Mononuclear cell (primary cell): ENCODE results near the gene MAP3K15. TPM values are rescaled to one million over a fixed set of nuclear protein-coding genes. Genes with fewer than 3 reads are reported as not detected.

Source experiments
- H3K27me3 ChIP-seq: 2 replicates; pipeline ENCODE4 v1.6.0; 2011; ENCODE audit warnings: low read length, control low read depth; ENCODE audit not compliant: insufficient read depth
- H3K4me1 ChIP-seq: 2 replicates; pipeline ENCODE4 v1.5.1; 2011; ENCODE audit warnings: mild to moderate bottlenecking, low read length, control low read depth; ENCODE audit not compliant: insufficient read depth
- H3K4me3 ChIP-seq: 2 replicates; pipeline ENCODE4 v1.5.1; 2011; ENCODE audit warnings: mild to moderate bottlenecking, low read length, moderate library complexity
- H3K9me3 ChIP-seq: 2 replicates; pipeline ENCODE4 v1.5.1; 2011; ENCODE audit warnings: low read depth, mild to moderate bottlenecking, control low read depth, low read length
- total RNA-seq: library from RNA; depleted of rRNA; stranded (reverse); fragments of >200 nt; gene quantifications from one replicate; pipeline ENCODE4 v1.2.3, GENCODE V29; 2012

The MAP3K15 gene
- total RNA-seq, 1 donor, result 0.10 TPM

GRCh38 chrX:19358521-19358920, 156.8 kb downstream of the MAP3K15 start:
- Histone ChIP-seq H3K27me3 (no peaks in the 10 kb centered on the region), H3K4me1 (no peaks in the 10 kb centered on the region), H3K9me3 (no peaks in the 10 kb centered on the region), H3K4me3 (no peak overlapping the region)

- Histone ChIP-seq H3K27me3 (no peaks in the 10 kb centered on the region), H3K9me3 (no peaks in the 10 kb centered on the region), H3K4me3 (no peak overlapping the region), H3K4me1 (peaks cover 14% of the 10 kb centered on the region)
Measured at GRCh38 chrX:19354625-19355024, 160.7 kb downstream of the MAP3K15 start.

- Histone ChIP-seq H3K9me3 (no peaks in the 10 kb centered on the region), H3K4me3 (no peak overlapping the region), H3K27me3 (no peaks in the 10 kb centered on the region), H3K4me1 (peaks cover 14% of the 10 kb centered on the region)
Measured at GRCh38 chrX:19350941-19351384, 164.3 kb downstream of the MAP3K15 start.

DNA sequence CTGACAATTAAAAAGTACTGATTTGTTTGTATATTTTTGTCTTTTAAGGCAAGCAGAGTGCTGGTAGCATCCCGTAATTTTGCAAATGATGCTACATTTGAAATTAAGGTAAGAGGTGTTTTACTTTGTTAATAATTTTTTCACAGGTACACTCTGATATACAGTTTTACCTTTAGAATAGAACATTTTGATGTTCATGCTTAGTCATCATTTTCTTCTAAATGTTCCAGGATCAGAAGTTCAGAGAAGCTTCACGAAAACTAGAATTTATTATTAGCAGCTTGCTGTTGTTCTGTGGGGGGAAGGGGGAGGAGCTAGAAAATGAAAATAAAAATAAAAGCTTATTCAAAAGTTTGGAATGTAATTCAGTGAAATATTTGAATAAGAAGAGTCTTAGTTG, 166.0 kb downstream of the MAP3K15 start:
- no peaks in the 10 kb centered on the region for H3K27me3 ChIP-seq
- no peak overlapping the region for H3K4me3 ChIP-seq
- H3K4me1 ChIP-seq, result peaks cover 28% of the 10 kb centered on the region
- H3K9me3 ChIP-seq, result no peaks in the 10 kb centered on the region

DNA sequence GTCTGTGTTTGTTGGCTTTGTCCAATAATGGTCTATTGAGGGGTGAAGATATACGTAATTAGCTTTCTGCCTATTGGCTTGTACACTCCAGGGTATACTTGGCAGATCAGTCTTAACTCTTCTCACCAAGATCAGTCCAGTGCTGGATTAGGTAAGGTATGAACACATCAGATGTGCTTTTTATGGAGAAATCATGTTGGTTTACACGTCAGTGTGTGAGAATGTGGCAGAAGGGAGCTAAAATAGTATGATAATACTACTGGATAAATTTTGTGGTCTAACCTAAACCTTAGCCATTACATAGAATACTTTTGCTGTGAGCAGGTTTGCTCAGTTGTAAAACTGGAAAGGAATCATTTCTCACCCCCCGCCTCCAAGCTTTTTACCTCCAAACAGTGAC, 167.4 kb downstream of the MAP3K15 start:
- Histone ChIP-seq H3K9me3 (no peaks in the 10 kb centered on the region), H3K4me3 (no peak overlapping the region), H3K27me3 (no peaks in the 10 kb centered on the region), H3K4me1 (peaks cover 34% of the 10 kb centered on the region)

DNA sequence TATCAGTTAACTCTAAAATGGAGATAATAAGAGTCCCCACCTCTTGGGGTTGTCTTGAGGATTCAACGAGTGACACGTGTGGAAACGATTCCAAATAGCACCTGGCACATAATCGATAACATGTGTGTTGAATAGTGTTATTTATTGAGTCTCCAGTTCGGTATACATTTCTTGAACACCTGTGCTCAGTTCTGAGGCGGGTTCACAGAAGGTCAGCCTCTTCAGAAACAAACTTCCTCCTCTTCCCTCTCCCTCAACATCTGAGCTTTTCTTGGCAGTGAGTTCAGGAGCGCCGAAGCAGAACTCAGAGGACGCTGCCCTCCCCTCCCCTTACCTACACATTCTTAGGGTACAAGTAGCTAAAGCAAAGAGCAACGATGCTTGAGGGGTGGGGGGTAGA, 170.6 kb downstream of the MAP3K15 start:
- Histone ChIP-seq H3K4me3 (peak overlapping the region; percentile 60), H3K4me1 (peaks cover 28% of the 10 kb centered on the region), H3K9me3 (no peaks in the 10 kb centered on the region)

GRCh38 chrX:19343535-19344408, 171.5 kb downstream of the MAP3K15 start, which contains the start of gene PDHA1:
Gene PDHA1, plus strand, starts transcription at chrX:19343927. Its CDS starts 111 bp downstream, at chrX:19344038.
- H3K27me3 ChIP-seq, result no peaks in the 10 kb centered on the region
- H3K4me3 ChIP-seq, result peak within 1 kb of the TSS; percentile 60
- peaks cover 28% of the 10 kb centered on the region for H3K4me1 ChIP-seq

More for the DNA sequence above, 170.6 kb downstream of the MAP3K15 start:
- no peaks in the 10 kb centered on the region for H3K27me3 ChIP-seq

DNA sequence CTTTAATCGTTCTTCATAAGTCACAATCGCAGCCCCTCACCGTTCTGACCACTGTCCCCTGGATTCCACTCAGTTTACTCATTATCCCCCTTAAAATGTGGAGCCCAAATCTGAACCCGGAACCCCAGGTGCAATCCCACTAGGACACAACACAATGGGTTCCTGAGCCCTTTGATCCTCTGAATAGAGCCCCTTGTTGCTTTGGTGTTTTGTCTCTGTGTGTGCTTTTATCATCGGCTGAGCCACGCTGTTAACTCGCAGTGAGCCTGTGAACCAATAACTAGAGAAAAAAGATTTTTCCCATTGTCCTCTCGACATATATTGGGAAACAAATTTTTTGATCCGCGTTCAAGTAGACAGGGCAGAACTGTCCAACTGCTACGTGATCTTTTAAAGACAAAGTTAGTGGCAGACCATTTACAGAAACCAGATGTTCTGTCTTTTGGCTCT, 172.2 kb downstream of the MAP3K15 start:
- Histone ChIP-seq H3K4me3 (peak overlapping the region; percentile 60), H3K4me1 (peaks cover 28% of the 10 kb centered on the region), H3K27me3 (no peaks in the 10 kb centered on the region), H3K9me3 (no peaks in the 10 kb centered on the region)

More at GRCh38 chrX:19343535-19344408, 171.5 kb downstream of the MAP3K15 start, which contains the start of gene PDHA1:
- no peaks in the 10 kb centered on the region for H3K9me3 ChIP-seq

DNA sequence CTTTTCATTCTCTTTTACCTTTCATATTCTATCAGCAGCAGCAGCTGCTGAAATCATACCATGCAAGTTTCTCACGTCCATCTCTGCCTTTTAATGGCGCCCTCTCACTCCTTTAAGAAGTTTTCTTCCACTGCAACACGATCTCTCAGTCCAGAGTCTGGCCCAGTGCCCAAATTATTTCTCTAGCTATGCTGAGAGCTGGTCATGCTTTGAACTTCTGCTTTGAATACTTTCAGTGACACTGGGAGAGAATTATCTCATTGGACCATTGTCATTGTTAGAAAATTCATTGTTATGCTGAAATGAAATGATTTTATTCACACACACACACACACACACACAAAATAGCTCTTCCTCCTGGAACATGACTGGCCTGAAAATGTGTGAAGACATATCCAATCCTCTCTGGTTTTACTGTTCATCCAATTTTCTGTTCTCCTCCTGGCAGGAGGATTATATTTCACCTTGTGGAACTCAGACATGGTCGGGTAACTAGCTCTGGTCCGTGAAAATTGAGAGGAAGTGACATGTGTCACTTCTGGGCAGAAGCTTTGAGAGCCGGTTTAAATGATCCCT, 172.9 kb downstream of the MAP3K15 start:
- no peaks in the 10 kb centered on the region for H3K9me3 ChIP-seq
- H3K4me1 ChIP-seq, result peaks cover 28% of the 10 kb centered on the region
- H3K4me3 ChIP-seq, result no peak overlapping the region
- H3K27me3 ChIP-seq, result no peaks in the 10 kb centered on the region

- H3K27me3 ChIP-seq, result no peaks in the 10 kb centered on the region
- no peak overlapping the region for H3K4me3 ChIP-seq
- no peaks in the 10 kb centered on the region for H3K4me1 ChIP-seq
- no peaks in the 10 kb centered on the region for H3K9me3 ChIP-seq
Measured at GRCh38 chrX:19334945-19335626, 180.2 kb downstream of the MAP3K15 start.

DNA sequence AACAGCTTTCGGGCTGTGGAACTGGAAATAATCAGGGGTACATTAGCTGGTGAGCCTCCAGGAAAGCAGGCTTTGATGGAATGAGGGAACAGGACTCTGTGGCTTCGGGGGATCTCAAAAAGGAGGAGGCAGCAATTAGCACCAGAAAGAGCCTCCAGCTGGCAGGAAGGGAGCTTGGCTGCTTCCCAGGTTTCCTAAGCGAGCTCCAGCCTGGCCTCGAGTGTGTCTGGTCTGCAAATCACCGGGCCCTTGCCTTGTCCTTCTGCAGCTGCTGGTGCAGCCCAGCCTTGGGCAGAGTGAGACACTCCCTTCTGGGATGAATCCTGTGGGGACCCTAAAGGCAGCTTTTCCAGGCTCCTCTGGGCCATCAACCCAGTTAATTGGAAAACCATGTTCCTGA, 182.3 kb downstream of the MAP3K15 start:
- Histone ChIP-seq H3K4me3 (no peak overlapping the region), H3K9me3 (no peaks in the 10 kb centered on the region), H3K4me1 (no peaks in the 10 kb centered on the region), H3K27me3 (no peaks in the 10 kb centered on the region)

DNA sequence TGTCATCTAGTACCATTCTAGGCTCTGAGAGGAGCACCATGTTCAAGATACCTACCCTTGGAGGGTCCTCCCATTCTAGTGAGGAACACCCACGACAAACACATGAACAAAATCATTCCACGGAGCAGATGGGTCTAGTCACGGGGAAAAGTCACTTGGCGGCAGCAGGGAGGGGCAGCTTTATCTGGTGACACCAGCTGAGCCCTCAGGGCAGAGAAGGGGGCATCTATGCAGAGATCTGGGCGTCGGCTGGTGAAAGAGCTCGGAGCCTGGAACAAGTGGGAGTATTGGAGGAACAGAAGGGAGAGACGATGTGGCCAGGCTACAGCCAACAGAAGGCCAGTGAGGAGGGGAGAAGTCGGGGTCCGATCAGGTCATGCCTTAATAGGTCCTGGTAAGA, 183.5 kb downstream of the MAP3K15 start:
- H3K9me3 ChIP-seq, result no peaks in the 10 kb centered on the region
- no peaks in the 10 kb centered on the region for H3K4me1 ChIP-seq
- H3K4me3 ChIP-seq, result no peak overlapping the region
- no peaks in the 10 kb centered on the region for H3K27me3 ChIP-seq

DNA sequence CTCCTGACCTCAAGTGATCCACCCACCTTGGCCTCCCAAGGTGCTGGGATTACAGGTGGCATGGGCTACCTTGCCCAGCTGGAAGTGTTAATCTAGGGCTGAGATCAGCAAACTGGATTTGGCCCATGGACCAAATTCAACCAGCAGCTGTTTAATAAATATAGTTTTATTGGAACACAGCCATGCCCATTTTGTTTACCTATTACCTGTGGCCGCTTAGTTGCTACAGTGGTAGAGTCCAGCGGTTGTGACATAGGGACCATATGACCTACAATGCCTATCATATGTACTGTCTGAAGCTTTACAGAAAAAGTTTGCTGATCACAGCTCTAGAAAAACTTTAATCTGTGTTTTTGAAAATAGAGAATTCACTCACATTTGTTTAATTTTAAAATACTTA, 188.7 kb downstream of the MAP3K15 start:
- H3K4me1 ChIP-seq, result no peaks in the 10 kb centered on the region
- H3K9me3 ChIP-seq, result no peaks in the 10 kb centered on the region
- H3K4me3 ChIP-seq, result no peak overlapping the region
- H3K27me3 ChIP-seq, result no peaks in the 10 kb centered on the region
